Tibial nerve (tissue), 4 donors: ENCODE results near the gene UBXN6.

Experiments
- EP300 ChIP-seq, 2 donors: sonication (generic); formaldehyde crosslinking; IDR thresholded peaks; one replicate each; pipeline ENCODE4 v1.6.1; 2017; ENCODE audit warnings: antibody characterized with exemption in 2 of 2, mild to moderate bottlenecking in 1 of 2
- POLR2A ChIP-seq, 2 donors: fragments of 450-650 bp; IDR thresholded peaks; one replicate each; pipeline ENCODE4 v1.6.1; 2017; ENCODE audit warnings: antibody characterized with exemption in 2 of 2, mild to moderate bottlenecking in 2 of 2, moderate library complexity in 2 of 2
- TF ChIP-seq, protein P1 (sequence below), 5 experiments: fragments of 200-600 bp in 3 of 5; fragments of 450-650 bp in 2 of 5; sonication (generic) in 3 of 5; IDR thresholded peaks; one replicate each; pipeline ENCODE4 v1.5.1; 2016 to 2019; ENCODE audit warnings: antibody characterized with exemption in 5 of 5, mild to moderate bottlenecking in 3 of 5, moderate library complexity in 2 of 5

GRCh38 chr19:4467835-4468234, 10.2 kb upstream of the UBXN6 start:
- TF ChIP-seq, protein P1, sequence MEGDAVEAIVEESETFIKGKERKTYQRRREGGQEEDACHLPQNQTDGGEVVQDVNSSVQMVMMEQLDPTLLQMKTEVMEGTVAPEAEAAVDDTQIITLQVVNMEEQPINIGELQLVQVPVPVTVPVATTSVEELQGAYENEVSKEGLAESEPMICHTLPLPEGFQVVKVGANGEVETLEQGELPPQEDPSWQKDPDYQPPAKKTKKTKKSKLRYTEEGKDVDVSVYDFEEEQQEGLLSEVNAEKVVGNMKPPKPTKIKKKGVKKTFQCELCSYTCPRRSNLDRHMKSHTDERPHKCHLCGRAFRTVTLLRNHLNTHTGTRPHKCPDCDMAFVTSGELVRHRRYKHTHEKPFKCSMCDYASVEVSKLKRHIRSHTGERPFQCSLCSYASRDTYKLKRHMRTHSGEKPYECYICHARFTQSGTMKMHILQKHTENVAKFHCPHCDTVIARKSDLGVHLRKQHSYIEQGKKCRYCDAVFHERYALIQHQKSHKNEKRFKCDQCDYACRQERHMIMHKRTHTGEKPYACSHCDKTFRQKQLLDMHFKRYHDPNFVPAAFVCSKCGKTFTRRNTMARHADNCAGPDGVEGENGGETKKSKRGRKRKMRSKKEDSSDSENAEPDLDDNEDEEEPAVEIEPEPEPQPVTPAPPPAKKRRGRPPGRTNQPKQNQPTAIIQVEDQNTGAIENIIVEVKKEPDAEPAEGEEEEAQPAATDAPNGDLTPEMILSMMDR (IDR thresholded peaks at IDR 0.05) = no peak
- TF ChIP-seq POLR2A (IDR thresholded peaks at IDR 0.05) (no peak), EP300 (IDR thresholded peaks at IDR 0.05) (no peak)
